A549 (cell line): ENCODE data around the gene KMT2D.

ENCODE experiments used
- CTCF ChIP-seq: fragments of >200 bp; sonication (Bioruptor Twin); formaldehyde crosslinking; IDR thresholded peaks from 3 replicates; pipeline ENCODE4 v1.5.1; 2016
- ELK1 ChIP-seq: fragments of 150-350 bp; IDR thresholded peaks from 2 replicates; pipeline ENCODE4 v1.6.1; 2014; ENCODE audit warnings: low read depth, mild to moderate bottlenecking, low read length
- POLR2AphosphoS2 ChIP-seq: conservative IDR thresholded peaks from 2 replicates; pipeline ENCODE4 v1.6.1; 2012; ENCODE audit warnings: low read length, improper control_type of control experiment, inconsistent platforms

DNA sequence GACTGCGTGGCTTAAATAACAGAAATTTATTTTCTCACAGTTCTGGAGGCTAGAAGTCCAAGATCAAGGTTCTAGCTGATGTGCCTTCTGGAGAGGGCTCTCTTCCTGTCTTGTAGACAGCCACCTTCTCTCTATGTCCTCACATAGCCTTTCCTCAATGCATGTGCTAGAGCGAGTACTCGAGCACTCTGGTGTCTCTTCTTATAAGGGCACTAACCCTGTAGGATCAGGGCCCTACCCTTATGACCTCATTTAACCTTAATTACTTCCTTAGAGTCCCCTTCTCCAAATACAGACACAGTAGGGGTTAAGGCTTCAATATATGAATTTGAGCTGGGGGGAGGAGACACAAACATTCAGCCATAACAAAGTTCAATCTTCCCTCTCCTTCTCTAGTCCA is 23.8 kb upstream of the KMT2D start:
- TF ChIP-seq CTCF (no peak), ELK1 (no peak), POLR2AphosphoS2 (no peak)
